NCI-H146 treated with DMSO at 0.1 percent for 48 hours (cell line): ENCODE results near the gene PRRT2.

ENCODE experiments used
- DNase-seq: peaks from one replicate; lab custom pipeline; 2025; ENCODE audit not compliant: unreplicated experiment; lab: John Stamatoyannopoulos, UW

PRRT2 gene

GRCh38 chr16:29858974-29859373 lies 47.0 kb downstream of the PRRT2 start:
- DNase-seq: no peak

- DNase-seq: no peak
Observed at GRCh38 chr16:29860218-29860617, 48.2 kb downstream of the PRRT2 start.

DNA sequence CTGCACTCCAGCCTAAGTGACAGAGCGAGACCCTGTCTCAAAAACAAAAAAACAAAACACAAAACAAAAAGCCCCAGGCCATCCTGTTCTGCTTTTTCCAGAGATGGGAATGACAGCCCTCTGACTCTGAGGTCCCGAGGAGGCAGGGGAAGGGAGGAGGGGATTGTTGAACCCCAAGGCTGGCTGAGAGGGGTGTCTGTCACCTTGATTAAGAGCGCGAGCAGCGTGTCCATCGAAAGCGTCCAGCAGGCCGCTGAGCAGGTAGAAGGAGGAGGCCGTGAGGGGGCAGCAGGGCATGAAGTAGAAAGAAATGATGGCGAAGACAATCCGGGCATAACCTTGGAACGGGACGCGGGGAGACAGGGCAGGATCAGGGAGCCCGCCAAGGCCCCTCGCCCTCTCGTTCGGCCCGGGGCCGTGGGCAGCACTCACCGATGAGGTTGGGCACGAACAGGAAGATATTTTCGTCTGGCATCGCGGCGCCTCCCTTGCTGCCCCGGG lies 50.4 kb downstream of the PRRT2 start:
- DNase-seq: peak; percentile 28

GRCh38 chr16:29862884-29863668 lies 51.1 kb downstream of the PRRT2 start, which contains the start of gene CDIPT:
Gene CDIPT (minus strand): TSS chr16:29863226. CDS start chr16:29862857, 369 bp downstream.
- DNase-seq: peak; percentile 95

DNA sequence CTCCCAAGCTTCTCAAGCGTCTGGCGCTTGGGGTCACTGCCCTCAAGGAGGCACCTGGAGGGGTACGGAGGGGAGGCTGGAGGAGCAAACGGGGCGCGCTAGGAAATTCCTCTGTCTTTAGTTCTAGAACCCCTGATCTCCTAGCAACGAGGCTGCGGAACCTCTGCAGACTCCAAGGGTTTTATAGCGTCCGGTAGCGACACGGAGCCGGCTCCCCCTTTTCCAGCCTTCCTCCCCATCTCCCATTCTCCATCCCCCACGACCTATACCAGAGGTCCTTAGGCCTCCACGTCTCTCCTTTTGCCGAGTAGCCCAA lies 51.6 kb downstream of the PRRT2 start:
- no peak for DNase-seq

DNA sequence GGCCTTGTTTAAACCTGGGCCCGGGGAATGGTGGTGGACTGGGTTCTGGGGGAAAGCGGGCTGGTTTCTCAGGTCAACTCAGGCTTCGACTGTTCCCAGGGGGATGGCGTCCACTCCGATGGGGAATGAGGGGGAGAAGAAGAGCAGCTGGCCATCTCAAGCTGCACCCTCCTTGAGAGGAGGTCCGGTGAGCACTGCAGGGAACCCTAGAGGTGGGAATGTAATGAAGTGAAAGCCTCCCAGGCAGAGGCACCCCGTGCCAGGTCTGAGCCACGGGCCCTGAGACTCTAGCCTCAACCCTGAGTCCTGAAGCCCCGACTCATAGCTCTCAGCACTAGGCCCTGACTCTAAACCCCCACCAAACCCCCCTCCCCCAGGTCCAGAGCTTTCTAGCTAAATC lies 52.2 kb downstream of the PRRT2 start:
- no peak for DNase-seq
